K562 (cell line): Measurements from ENCODE around the gene CDH1. TPM values are rescaled to one million over a fixed set of nuclear protein-coding genes. Genes with fewer than 3 reads are reported as not detected.

ENCODE experiments used
- KLF13 ChIP-seq: fragments of 450-650 bp; IDR thresholded peaks from 2 replicates; pipeline ENCODE4 v1.6.1; 2016; ENCODE audit warnings: missing genetic modification characterization, low read depth, mild to moderate bottlenecking, missing compliant biosample characterization, moderate library complexity, borderline replicate concordance
- RFX7 ChIP-seq: fragments of 250-450 bp; sonication (Bioruptor Pico); IDR thresholded peaks from 2 replicates; pipeline ENCODE4 v1.5.1; 2021; ENCODE audit warnings: mild to moderate bottlenecking
- SLC30A9 ChIP-seq: fragments of 250-450 bp; sonication (Bioruptor Pico); IDR thresholded peaks from 2 replicates; pipeline ENCODE4 v1.8.0; 2022; ENCODE audit warnings: mild to moderate bottlenecking, moderate library complexity
- ZNF778 ChIP-seq: fragments of 450-650 bp; formaldehyde crosslinking; IDR thresholded peaks from 2 replicates; pipeline ENCODE4 v1.4.0; 2020; ENCODE audit warnings: mild to moderate bottlenecking, moderate library complexity
- polyA plus RNA-seq, 8 experiments: library from polyadenylated mRNA; depleted of rRNA in 4 of 8; stranded (reverse) in 5 of 8; unstranded in 3 of 8; fragments of >200 nt; fragmentation: Nextera tagmentation in 2 of 8; fragmentation: Illumina TruSeq in 1 of 8; extraction: Ambion mirVana in 2 of 8; extraction: Trizol in 1 of 8; gene quantifications; 2 replicates each; pipeline versions ENCODE4 v1.2.1 to v1.2.3, GENCODE V29; 2011 to 2014; ENCODE audit warnings: inconsistent platforms in 1 of 8, missing spikeins in 1 of 8
- total RNA-seq, 7 experiments: library from RNA; depleted of rRNA in 6 of 7; stranded (reverse); fragments of >200 nt in 6 of 7; fragmentation: Illumina TruSeq in 2 of 7; extraction: Trizol in 2 of 7; gene quantifications; 2 replicates each; pipeline versions ENCODE4 v1.2.1 to v1.2.3, GENCODE V29; 2011 to 2021; ENCODE audit warnings: low replicate concordance in 1 of 7
- TF ChIP-seq, protein P1 (sequence below): fragments of 450-650 bp; formaldehyde crosslinking; conservative IDR thresholded peaks from 2 replicates; pipeline ENCODE4 v1.4.0; 2022; ENCODE audit warnings: mild to moderate bottlenecking, missing genetic modification characterization
- TF ChIP-seq, protein P2 (sequence below): fragments of 200-600 bp; sonication (generic); IDR thresholded peaks from one replicate; pipeline ENCODE4 v1.6.1; 2012; ENCODE audit warnings: mild to moderate bottlenecking, low read depth, low read length, inconsistent platforms

CDH1 gene
- total and polyA plus RNA-seq, 9 of the 15 experiments (the other 6 are each of a cell fraction or from before 2014, with no cell fraction given) = 0.01 to 0.69 TPM; not detected in 7

DNA sequence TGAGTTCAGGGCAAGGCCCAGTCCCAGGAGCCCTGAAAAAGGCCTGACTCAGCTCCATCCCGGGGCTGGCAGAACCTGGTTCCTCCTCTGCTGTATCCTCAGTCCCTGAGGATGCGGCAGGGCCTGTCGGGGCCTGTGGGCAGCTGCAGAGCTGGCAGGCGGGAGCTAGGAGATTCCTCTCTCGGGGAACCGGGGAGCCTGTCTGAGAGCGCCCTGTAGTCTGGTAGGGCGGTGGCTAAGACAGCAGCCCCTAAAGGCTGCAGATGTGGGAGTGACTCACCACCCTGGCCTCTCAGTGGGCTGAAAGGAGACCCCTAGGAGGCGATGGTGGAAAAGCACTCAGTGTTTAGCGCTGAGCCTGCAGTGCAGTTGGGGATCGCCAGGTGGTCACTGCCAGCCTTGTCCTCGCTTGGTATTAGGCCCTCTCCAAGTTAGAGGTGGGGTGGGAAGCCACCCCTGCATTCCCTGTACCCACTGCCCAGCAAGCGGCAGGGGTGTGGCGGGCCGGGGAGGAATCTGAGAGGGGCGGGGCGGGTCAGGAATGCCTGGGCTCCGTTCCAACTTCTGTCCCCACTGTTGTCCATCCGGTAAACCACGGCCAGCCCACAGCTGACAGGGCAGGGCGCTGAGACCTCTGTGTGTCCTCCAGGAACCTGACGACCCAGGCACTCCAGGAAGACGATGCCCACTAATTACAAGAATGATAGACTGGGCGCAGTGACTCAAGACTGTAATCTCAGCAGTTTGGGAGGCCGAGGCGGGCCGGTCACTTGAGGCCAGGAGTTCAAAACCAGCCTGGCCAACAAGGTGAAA, 29.5 kb upstream of the CDH1 start (continued):
- TF ChIP-seq, protein P1, sequence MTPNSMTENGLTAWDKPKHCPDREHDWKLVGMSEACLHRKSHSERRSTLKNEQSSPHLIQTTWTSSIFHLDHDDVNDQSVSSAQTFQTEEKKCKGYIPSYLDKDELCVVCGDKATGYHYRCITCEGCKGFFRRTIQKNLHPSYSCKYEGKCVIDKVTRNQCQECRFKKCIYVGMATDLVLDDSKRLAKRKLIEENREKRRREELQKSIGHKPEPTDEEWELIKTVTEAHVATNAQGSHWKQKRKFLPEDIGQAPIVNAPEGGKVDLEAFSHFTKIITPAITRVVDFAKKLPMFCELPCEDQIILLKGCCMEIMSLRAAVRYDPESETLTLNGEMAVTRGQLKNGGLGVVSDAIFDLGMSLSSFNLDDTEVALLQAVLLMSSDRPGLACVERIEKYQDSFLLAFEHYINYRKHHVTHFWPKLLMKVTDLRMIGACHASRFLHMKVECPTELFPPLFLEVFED (CRISPR knock-in tag) = no peak
- TF ChIP-seq, protein P2, sequence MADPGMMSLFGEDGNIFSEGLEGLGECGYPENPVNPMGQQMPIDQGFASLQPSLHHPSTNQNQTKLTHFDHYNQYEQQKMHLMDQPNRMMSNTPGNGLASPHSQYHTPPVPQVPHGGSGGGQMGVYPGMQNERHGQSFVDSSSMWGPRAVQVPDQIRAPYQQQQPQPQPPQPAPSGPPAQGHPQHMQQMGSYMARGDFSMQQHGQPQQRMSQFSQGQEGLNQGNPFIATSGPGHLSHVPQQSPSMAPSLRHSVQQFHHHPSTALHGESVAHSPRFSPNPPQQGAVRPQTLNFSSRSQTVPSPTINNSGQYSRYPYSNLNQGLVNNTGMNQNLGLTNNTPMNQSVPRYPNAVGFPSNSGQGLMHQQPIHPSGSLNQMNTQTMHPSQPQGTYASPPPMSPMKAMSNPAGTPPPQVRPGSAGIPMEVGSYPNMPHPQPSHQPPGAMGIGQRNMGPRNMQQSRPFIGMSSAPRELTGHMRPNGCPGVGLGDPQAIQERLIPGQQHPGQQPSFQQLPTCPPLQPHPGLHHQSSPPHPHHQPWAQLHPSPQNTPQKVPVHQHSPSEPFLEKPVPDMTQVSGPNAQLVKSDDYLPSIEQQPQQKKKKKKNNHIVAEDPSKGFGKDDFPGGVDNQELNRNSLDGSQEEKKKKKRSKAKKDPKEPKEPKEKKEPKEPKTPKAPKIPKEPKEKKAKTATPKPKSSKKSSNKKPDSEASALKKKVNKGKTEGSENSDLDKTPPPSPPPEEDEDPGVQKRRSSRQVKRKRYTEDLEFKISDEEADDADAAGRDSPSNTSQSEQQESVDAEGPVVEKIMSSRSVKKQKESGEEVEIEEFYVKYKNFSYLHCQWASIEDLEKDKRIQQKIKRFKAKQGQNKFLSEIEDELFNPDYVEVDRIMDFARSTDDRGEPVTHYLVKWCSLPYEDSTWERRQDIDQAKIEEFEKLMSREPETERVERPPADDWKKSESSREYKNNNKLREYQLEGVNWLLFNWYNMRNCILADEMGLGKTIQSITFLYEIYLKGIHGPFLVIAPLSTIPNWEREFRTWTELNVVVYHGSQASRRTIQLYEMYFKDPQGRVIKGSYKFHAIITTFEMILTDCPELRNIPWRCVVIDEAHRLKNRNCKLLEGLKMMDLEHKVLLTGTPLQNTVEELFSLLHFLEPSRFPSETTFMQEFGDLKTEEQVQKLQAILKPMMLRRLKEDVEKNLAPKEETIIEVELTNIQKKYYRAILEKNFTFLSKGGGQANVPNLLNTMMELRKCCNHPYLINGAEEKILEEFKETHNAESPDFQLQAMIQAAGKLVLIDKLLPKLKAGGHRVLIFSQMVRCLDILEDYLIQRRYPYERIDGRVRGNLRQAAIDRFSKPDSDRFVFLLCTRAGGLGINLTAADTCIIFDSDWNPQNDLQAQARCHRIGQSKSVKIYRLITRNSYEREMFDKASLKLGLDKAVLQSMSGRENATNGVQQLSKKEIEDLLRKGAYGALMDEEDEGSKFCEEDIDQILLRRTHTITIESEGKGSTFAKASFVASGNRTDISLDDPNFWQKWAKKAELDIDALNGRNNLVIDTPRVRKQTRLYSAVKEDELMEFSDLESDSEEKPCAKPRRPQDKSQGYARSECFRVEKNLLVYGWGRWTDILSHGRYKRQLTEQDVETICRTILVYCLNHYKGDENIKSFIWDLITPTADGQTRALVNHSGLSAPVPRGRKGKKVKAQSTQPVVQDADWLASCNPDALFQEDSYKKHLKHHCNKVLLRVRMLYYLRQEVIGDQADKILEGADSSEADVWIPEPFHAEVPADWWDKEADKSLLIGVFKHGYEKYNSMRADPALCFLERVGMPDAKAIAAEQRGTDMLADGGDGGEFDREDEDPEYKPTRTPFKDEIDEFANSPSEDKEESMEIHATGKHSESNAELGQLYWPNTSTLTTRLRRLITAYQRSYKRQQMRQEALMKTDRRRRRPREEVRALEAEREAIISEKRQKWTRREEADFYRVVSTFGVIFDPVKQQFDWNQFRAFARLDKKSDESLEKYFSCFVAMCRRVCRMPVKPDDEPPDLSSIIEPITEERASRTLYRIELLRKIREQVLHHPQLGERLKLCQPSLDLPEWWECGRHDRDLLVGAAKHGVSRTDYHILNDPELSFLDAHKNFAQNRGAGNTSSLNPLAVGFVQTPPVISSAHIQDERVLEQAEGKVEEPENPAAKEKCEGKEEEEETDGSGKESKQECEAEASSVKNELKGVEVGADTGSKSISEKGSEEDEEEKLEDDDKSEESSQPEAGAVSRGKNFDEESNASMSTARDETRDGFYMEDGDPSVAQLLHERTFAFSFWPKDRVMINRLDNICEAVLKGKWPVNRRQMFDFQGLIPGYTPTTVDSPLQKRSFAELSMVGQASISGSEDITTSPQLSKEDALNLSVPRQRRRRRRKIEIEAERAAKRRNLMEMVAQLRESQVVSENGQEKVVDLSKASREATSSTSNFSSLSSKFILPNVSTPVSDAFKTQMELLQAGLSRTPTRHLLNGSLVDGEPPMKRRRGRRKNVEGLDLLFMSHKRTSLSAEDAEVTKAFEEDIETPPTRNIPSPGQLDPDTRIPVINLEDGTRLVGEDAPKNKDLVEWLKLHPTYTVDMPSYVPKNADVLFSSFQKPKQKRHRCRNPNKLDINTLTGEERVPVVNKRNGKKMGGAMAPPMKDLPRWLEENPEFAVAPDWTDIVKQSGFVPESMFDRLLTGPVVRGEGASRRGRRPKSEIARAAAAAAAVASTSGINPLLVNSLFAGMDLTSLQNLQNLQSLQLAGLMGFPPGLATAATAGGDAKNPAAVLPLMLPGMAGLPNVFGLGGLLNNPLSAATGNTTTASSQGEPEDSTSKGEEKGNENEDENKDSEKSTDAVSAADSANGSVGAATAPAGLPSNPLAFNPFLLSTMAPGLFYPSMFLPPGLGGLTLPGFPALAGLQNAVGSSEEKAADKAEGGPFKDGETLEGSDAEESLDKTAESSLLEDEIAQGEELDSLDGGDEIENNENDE = no peak
- TF ChIP-seq SLC30A9 (CRISPR knock-in tag) = no peak
- TF ChIP-seq KLF13 = no peak
- no peak for TF ChIP-seq RFX7 (CRISPR knock-in tag)
- TF ChIP-seq ZNF778 (CRISPR knock-in tag) = no peak
